Measurements from ENCODE around the gene TPO.
"Not testable (repeated sequence)": the region's sequence is repeated elsewhere in the genome, so short reads cannot be mapped to it uniquely, and the experiment has no call there.

Gene TPO

GRCh38 chr2:1483551-1483950 lies 70.3 kb downstream of the TPO start:
- DNase-seq (ENCODE audit: low read depth in 2 of 2) = no peak

GRCh38 chr2:1484131-1484884 lies 71.0 kb downstream of the TPO start:
- DNase-seq (ENCODE audit: low read depth in 2 of 2) = no peak

DNA sequence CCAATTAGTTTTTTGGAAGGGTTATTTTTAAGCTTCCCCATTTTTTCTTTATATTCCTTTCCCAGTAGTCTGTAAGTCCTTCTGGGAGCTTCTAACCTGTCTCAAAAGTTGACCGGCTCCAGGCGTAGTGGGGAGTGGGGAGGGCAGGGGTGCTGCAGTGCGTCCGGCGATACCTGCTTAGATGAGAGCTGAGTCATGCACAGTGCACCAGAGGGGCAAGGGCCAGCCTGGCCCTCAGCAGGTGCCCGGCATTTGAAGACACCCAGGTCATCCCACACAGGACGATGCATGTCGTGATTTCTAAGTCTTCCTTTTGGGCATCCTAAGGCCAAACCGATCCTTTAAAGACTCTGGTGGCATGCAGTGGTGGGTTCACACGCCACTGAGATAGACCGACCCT lies 73.4 kb downstream of the TPO start:
- DNase-seq (ENCODE audit: low read depth in 2 of 2) = no peak

DNA sequence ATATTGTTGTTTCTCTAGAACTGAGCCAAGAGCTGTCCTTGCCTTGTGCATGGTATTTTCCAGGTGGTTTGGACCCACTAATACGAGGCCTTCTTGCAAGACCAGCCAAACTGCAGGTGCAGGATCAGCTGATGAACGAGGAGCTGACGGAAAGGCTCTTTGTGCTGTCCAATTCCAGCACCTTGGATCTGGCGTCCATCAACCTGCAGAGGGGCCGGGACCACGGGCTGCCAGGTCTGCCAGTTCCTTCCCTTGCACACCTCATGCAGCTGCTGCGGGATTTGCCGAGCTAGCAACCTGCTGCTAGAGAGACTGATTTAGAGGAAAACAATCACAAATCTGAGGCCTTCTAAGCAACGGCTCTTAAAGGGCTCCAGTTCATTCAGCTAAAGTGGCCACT lies 74.5 kb downstream of the TPO start:
- no peak for DNase-seq (ENCODE audit: low read depth in 2 of 2)

DNA sequence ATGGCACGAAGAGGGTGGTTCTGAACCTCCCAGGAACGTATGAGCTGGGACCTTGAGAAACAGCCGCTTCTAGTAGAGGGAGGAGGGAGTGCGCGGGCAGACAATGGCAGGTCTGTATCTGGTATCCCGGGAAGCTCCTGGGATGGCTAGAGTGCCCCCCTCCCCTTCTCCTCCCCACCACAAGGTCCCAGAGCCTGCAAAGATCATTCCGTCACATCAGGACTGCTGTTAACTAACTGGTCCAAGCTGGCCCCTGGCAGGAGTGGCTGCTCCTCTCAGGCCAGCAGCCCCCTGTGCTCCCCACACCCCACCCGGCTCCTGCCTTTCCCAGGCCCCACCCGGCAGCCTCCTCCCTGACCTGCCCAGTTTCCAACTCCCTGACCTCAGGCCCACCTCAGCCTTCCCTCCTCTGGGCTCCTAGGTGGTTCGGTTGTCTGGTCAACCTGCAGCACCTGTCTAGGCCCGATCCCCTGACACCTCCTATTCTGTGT lies 75.0 kb downstream of the TPO start:
- DNase-seq (ENCODE audit: low read depth in 2 of 2) = no peak

- DNase-seq (ENCODE audit: low read depth in 2 of 2) = no peak
Observed at GRCh38 chr2:1488851-1489250, 75.6 kb downstream of the TPO start.

DNA sequence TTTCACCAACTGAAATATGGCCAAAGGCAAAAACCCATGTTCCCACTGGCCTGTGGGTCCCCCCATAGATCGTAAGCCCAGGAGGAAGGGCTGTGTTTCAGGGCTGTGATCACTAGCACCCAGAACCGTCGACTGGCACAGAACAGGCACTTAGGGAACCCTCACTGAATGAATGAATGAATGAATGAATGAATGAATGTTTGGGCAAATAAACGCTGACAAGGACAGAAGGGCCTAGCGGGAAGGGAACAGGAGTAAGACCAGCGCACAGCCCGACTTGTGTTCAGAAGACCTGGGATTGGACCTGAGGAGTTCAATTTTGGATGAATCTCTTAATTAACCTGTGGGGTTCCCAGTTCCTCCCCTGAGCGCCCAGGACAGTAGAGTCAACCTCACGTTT lies 76.2 kb downstream of the TPO start:
- no peak for DNase-seq (ENCODE audit: low read depth in 2 of 2)

DNA sequence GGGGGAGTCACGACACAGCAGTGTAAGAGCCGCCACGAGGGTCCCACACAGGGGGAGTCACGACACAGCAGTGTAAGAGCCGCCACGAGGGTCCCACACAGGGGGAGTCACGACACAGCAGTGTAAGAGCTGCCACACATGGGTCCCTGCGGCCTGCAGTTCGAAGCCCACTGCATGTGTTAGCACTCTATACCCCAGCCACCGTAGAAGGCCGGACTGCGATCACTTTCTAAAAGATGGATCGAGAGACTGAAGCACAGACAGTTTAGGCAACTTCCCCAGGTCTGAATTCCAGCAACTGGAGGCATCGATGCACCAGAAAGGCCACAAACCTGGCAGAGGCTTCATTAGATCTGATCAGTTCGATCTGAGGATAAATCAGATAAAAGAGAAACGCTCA lies 77.1 kb downstream of the TPO start:
- DNase-seq (ENCODE audit: low read depth in 2 of 2) = not testable (repeated sequence)

GRCh38 chr2:1491751-1492150 lies 78.5 kb downstream of the TPO start:
- DNase-seq (ENCODE audit: low read depth in 2 of 2) = no peak

DNA sequence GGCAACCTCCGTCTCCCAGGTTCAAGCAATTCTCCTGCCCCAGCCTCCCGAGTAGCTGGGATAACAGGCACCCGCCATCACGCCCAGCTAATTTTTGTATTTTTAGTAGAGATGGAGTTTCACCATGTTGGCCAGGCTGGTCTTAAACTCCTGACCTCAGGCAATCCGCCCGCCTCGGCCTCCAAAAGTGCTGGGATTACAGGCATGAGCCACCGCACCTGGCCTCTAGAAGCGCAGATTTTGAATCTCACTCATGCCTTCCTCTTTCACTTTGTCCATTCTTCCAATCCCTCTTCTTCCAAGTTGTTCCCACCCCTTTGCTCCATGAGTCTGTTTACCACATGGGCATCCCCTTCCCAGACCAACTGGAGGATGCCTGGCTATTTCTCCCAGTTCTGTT lies 79.0 kb downstream of the TPO start:
- not testable (repeated sequence) for DNase-seq (ENCODE audit: low read depth in 2 of 2)

GRCh38 chr2:1492711-1493430 lies 79.6 kb downstream of the TPO start:
- DNase-seq (ENCODE audit: low read depth in 2 of 2) = no peak

- DNase-seq (ENCODE audit: low read depth in 2 of 2) = no peak
Observed at GRCh38 chr2:1493431-1494126, 80.3 kb downstream of the TPO start.

GRCh38 chr2:1494257-1494656 lies 81.0 kb downstream of the TPO start:
- DNase-seq (ENCODE audit: low read depth in 2 of 2) = no peak

GRCh38 chr2:1494906-1495305 lies 81.6 kb downstream of the TPO start:
- no peak for DNase-seq (ENCODE audit: low read depth in 2 of 2)

DNA sequence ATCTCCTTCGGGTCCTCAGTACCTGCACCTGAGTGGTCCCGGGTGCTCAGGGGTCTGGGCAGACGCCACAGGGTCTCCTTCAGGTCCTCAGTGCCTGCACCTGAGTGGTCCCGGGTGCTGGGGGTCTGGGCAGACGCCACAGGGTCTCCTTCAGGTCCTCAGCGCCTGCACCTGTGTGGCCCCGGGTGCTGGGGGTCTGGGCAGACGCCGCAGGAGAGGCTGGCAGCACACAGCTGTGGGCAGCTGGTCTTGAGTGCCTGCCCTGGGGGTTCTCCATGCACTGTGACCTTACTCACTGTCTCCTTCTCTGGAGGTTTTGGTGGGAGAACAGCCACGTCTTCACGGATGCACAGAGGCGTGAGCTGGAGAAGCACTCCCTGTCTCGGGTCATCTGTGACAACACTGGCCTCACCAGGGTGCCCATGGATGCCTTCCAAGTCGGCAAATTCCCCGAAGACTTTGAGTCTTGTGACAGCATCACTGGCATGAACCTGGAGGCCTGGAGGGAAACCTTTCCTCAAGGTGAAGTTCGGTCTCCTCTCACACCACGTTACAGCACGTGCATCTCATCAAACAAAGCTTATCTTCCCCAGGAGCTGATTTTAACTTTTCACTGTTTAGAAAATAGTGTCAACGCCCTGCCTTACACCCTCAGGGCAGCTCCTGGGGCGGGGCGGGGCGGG lies 82.6 kb downstream of the TPO start:
- DNase-seq (ENCODE audit: low read depth in 2 of 2) = no peak

- no peak for DNase-seq (ENCODE audit: low read depth in 2 of 2)
Observed at GRCh38 chr2:1496359-1496821, 83.1 kb downstream of the TPO start.

DNA sequence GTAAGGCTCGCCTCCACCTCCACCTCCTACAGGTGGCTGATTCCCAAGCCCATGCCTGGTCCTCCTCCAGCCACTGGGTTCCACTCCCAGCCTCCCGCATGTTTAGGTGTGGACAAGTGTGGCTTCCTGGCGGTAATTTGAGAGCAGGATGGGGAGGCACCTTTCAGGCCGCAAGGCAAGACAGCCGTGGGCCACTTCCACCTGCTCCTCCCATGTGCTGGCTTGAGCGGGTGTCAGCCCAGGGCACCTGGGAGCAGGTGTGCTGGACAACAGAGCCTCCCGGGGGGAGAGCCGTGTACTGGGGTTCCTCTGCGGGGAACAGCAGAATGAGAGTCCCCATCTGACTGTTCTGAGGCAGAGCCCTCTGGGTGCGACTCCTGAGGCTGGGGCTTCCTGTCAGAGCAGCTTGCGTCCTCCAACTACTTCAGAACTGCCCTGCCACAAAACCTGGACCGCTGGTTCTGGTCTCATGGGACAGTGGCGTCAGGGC lies 83.9 kb downstream of the TPO start:
- DNase-seq (ENCODE audit: low read depth in 2 of 2) = no peak

GRCh38 chr2:1498176-1498575 lies 84.9 kb downstream of the TPO start:
- DNase-seq (ENCODE audit: low read depth in 2 of 2) = no peak

GRCh38 chr2:1499033-1499795 lies 86.0 kb downstream of the TPO start:
- no peak for DNase-seq (ENCODE audit: low read depth in 2 of 2)

DNA sequence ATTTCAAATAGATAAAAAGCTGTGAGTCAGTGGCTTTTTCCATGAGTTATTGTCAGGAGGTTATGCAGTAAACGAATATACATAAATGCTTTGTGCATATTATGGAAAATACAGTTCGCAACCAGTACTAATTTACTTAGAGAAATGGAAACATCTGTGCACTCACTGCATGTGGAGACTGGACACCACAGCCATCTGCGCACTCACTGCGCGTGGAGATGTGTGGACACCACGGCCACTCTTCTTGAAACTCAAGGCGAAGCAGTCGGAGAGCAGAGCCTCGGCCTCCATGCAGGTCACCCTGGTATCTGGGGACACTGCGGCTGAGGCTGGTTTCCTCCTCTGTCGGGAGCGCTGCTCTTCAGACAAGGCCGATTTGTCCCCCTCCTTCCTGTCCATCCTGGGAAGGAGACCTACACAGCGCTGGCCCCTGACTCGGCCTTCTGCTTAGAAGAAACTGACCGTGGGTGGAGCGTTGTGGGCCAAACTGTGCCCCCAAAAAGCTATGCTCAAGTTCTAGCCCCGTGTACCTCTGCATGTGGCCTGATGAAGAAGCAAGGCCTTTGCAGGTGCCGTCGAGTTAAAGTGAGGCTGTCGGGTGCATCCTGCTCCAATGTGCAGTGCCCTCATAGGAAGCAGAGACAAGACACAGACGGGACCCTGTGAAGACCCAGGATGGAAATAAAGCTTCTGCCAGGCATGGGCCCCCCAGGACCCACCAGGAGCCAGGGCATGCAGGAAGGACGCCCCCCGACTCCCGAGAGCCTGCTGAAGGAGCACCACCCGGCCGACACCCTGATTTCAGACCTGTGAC lies 88.0 kb downstream of the TPO start:
- DNase-seq (ENCODE audit: low read depth in 2 of 2) = no peak

All from fibroblast of skin of left biceps (primary cell).